KBM-7 (cell line): ENCODE results near the gene PLAGL2.
A peak's percentile ranks its signal among the peaks of the same experiment; 100 is the strongest.
"Not testable (repeated sequence)": the region's sequence is repeated elsewhere in the genome, so short reads cannot be mapped to it uniquely, and the experiment has no call there.

Source experiments
- DNase-seq: peaks from one replicate; pipeline ENCODE4 v3.0.0-alpha.2; 2015
- in situ Hi-C: fragments of 300-500 bp; cut with MboI; formaldehyde crosslinking; loops from 2 replicates; pipeline ENCODE4 v1.14.3; 2020; ENCODE audit warnings: low sequenced_read_pairs, low pct_unique_long_range_greater_than_20kb, mixed read lengths

The PLAGL2 gene

DNA sequence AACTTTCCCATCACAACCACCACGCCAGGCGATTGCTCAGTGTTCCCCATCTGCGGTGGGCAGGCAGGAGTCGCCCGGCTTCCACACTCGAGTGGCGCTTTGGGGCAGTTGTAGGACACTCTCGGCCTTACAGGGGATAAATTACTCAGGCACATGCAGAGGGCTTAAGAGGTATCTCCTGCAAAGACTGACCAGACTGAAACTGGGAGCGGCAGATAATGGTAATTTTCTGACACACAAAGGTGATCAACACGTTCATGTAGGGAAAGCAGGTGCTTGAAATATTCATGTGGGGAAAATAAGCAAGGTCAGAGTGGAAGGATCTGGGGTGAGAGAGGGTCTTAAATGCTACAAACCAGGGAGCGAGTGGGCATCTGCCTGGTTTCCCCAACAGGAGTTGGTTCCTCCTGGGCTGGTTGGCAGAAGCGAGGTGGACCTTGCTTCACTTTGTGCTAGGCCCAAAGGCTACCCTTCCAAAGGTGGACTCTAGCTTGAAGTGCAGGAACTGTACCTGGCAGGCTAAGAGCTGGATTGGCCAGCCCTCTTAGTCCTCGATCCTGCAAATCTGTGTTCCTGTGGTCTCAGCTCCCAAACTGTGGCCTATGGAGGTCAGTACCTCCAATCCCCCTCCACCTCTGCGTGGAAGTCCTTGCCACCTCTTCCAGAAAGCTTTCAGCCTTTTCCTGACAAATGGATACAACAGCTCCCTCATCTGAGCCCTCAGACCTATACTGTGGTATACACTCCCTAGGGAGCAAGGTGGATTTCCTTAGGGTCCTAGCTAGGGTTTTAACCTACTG, 16.7 kb downstream of the PLAGL2 start:
- no peak for DNase-seq

DNA sequence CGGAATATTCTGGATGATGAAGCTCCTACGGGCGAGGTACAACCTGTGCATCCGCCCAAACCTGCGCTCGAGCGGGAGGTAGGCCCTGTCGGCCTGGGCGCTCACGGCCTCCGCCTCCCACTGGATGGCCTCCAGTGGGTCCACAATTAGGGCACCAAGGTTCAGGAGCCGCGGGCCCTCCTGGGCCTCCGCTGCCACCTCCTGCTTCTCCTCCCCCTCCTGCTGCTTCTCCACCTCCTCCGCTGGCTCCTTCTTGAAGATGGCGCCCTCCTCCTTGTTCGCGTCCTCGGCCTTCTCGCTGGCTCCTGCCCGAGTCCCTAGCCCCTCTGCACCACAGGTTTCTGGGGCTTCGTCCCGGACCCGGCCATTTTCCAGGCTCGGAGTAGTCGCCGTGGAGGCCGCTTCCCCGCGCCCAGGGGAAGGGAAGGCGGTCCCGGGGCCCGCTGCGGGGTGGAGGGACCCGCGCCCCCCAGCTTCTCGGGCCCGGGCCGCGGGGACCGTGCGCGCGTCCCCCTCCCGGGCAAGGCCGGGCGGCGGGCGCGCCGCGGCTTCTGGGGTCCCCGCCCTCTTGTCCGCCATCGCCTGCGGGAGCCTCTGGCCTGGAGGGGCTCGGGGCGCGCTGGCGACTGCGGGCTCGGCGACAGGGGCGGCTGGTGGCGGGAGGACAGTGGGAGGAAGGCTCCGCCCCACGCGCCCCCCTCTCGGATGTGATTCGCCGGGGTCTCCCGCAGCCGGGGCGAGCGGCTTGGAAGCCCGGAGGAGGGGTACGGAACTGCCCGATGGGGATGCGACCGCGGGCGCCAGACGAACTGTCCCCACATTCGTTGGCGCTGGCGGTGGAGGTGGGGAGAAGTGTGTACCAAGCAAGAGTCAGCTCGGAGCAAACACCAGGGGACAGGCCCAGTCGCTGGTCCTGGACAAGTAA, 17.6 kb downstream of the PLAGL2 start:
- in situ Hi-C loops = no loop called here

More for the DNA sequence above, 16.7 kb downstream of the PLAGL2 start:
- in situ Hi-C loops = no loop called here

GRCh38 chr20:32189123-32189410, 18.5 kb downstream of the PLAGL2 start:
- in situ Hi-C loops = no loop called here
- DNase-seq = no peak

More for the DNA sequence above, 17.6 kb downstream of the PLAGL2 start:
- no peak for DNase-seq

GRCh38 chr20:32188376-32189122, 19.0 kb downstream of the PLAGL2 start:
- in situ Hi-C loops = no loop called here

GRCh38 chr20:32186506-32186905, 21.0 kb downstream of the PLAGL2 start:
- no peak for DNase-seq
- in situ Hi-C loops = no loop called here

More at GRCh38 chr20:32188376-32189122, 19.0 kb downstream of the PLAGL2 start:
- DNase-seq = no peak

DNA sequence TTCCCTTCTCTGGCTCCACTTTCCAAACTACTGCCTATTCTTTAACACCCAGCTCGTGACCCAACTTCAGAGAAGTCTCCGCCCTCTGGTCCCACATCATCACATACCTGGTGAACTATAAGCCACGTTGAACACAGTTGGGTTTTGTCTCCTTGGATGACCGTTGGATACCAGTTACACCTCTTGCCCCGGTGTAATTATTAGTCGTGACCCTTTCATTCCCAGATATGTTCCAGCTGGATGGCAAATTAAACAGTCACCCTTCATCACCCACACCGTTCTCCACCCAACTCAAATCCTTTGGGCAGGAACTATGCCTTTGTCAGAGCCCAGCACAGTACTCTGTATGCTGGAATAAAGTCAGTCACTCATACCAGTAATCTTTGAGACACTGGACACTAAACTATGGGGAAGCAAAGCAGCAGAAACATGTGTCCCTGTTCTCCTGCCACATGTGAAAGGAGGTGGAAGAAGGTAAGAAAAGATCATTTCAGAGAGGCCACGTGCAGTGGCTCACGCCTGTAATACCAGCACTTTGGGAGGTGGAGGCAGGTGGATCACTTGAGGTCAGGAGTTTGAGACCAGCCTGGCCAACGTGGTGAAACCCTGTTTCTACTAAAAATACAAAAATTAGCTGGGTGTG, 22.5 kb downstream of the PLAGL2 start:
- DNase-seq = no peak
- in situ Hi-C loops = no loop called here

DNA sequence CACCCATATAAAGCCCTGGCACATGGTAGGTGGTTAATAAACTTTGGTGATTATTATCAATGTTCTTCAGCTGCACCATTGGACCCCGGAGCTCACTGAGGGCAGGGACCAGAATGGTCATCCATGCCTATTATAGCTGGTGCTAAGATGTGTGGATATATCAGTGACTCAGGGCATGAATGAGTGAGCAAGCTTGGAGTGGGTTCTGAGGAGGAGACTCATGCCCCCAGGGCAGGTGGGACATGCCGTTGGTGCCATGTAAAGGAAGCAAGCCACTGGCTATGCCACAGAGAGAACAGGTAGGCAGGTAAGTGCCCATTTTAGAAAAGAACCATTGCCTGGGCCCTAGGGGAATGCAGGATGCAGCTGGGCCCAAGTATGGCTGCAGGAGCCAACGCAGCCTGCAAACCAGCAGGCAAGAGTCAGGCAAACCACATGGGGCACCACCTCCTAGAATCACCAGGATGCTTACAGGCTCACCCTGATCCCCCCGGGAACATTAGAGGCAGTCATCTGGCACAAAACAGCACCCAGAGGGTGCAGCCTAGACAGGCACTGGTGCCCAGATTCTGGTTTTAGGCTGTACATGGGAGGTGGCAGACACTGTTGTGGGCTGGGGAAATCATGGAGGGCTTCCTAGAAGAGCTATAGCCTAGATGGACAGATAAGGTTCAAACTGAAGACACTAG, 23.5 kb downstream of the PLAGL2 start:
- in situ Hi-C loops = no loop called here
- DNase-seq = no peak

- in situ Hi-C loops = no loop called here
- no peak for DNase-seq
Measured at GRCh38 chr20:32181606-32182005, 25.9 kb downstream of the PLAGL2 start.

GRCh38 chr20:32179934-32180333, 27.6 kb downstream of the PLAGL2 start:
- in situ Hi-C loops = no loop called here
- no peak for DNase-seq

DNA sequence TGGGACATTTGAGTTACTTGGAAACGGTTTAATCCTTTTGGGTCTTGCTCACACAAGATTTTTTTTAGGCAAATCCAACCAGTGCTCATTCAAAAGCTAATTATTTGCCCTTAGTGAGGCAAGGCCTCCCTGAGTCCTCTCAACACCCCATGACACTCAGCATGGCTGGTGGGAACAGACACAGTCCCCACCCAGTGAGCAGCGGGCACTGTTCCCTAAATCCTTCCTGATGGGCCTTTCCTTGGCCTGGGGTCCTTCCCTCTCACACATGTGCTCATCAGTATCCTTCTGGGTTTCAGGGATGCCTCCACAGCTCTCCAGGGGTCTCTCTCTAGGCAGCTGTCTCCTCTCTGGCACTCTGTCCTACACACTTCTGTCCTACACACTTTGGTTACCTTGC, 28.0 kb downstream of the PLAGL2 start:
- DNase-seq = no peak
- in situ Hi-C loops = no loop called here

DNA sequence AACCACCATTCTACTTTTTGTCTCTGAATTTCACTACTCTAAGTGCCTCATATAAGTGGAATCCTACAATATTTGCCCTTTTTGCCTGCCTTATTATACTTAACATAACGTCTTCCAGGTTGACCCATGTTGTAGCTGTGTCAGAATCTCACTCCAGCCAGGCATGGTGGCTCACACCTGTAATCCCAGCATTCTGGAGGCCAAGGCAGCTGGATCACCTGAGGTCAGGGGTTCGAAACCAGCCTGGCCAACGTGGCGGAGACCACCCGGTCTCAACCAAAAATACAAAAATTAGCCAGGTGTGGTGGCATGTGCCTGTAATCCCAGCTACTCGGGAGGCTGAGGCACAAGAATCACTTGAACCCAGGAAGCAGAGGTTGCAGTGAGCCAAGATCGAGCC, 29.8 kb downstream of the PLAGL2 start:
- in situ Hi-C loops, DNase-seq: not testable (repeated sequence)

DNA sequence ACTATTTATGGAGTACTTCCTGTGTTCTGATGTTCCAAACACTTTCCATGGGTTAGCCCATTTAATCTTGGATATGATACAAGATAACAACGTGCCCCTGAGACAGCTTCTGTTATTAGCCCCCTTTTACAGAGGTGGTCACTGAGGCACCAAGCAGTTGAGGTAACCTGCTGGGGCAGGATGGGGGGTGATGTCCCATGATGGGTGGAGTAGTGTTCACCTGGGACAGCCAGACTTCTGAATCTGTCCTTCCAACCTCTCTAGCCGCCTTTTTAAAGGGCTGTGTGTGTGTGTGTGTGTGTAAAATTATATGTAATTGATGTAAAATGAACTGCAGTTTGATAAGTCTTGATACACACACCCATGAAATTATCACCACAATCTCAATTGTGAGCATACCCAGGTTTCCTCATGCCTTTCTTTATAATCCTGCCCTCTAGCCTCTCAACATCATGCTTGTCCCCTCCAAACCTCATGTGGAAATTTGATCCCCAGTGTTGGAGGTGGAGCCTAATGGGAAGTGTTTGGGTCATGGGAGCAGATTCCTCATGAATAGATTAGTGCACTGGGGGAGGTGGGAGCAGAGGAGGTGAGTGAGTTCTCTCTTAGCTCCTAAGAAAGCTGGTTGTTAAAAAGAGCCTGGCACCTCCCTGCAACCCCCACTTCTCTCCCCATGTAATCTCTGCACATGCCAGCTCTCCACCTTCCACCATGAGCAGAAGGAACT, 39.2 kb downstream of the PLAGL2 start:
- DNase-seq = peak; percentile 18

DNA sequence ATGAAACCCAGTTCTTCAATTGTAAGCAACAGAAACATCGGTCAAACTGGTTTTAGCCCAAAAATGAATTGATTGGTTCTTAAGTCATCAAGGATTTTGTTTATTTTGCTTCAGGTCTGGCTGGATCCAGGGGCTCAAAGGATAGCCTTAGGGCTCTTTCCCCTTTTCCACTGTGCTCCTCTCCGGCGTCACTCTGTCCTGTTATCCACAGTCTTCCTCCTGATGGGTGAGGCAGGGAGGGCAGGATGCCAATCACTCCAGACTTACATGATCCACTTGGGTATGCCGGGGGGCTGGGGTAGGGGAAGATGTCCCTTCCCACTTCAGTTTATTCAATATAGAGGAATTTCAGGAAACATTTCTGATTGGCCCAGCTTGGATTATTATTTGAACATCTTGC, 40.0 kb downstream of the PLAGL2 start:
- in situ Hi-C loops = no loop called here
- DNase-seq = no peak

More for the DNA sequence above, 39.2 kb downstream of the PLAGL2 start:
- in situ Hi-C loops = no loop called here

DNA sequence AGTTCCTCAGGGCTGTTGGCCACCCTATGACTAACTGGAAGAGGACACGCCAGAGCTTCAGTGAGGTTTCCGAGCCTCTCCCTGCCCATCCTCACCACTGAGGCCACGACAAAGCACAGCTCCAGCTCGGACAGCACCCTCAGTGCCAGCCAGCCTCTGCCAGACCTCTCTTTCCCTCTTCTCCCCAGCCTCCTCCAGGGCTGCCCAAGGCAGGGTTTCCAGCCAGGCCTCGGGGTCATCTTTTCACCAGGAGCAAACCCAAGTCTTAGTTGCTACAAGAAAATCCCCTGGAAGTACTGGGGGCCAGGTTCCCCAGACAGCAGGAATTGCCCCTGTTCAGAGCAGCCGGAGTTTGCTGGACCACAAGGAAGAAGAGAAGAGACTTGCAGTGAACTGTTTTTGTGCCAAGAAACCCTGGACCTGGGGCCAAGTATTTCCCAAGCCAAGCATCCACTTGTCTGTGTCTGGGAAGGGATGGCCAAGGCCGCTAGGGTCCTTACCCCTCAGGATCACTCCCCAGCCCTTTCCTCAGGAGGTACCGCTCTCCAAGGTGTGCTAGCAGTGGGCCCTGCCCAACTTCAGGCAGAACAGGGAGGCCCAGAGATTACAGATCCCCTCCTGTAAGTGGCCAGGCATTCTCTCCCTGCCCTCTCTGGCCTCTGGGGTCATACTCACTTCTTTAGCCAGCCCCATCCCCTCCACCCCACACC, 41.6 kb downstream of the PLAGL2 start:
- in situ Hi-C loops = no loop called here
- DNase-seq = no peak

- in situ Hi-C loops = no loop called here
Measured at GRCh38 chr20:32164984-32165735, 42.4 kb downstream of the PLAGL2 start.

DNA sequence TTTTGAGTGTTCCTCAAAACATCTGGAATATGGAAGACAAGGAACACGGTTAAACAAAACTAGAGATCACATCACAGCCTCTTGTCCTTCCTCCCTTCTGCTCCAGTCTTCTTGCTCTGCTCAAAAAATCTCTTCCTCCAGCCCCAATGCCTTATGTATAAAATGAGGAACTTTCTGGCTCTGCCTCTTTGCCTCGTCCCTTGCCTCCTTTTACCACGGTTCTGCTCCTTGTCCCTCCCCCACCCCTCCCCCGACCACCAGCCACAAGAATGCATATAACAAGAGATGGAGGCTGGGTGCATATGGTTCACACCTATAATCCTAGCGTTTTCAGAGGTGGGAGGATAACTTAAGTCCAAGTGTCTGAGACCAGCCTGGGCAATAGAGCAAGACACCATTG, 43.6 kb downstream of the PLAGL2 start:
- in situ Hi-C loops = no loop called here

More at GRCh38 chr20:32164984-32165735, 42.4 kb downstream of the PLAGL2 start:
- no peak for DNase-seq

GRCh38 chr20:32162351-32162750, 45.2 kb downstream of the PLAGL2 start:
- no peak for DNase-seq

More for the DNA sequence above, 43.6 kb downstream of the PLAGL2 start:
- peak; percentile 28 for DNase-seq

More at GRCh38 chr20:32162351-32162750, 45.2 kb downstream of the PLAGL2 start:
- in situ Hi-C loops = no loop called here
